ENCODE data around the gene ZBTB20.

DNA sequence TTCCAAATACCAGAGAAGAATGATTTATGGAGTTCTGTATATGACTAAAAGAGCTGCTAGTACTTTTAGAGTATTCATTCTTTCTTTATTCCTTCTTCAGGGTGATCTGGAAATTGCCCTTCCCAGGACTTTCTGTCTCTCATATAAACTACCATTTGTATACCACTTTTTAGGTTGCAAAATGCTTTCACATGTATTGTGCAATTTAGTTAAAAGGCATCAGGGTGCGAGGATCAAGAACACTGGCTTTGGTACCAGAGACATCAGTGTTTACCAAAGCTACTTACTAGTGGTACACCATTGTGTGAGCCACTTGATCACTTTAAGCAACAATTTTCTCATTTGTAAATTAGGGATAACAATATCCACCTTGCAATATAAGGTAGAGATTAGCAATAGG lies 601.9 kb downstream of the ZBTB20 start:
- TF ChIP-seq, protein P1, sequence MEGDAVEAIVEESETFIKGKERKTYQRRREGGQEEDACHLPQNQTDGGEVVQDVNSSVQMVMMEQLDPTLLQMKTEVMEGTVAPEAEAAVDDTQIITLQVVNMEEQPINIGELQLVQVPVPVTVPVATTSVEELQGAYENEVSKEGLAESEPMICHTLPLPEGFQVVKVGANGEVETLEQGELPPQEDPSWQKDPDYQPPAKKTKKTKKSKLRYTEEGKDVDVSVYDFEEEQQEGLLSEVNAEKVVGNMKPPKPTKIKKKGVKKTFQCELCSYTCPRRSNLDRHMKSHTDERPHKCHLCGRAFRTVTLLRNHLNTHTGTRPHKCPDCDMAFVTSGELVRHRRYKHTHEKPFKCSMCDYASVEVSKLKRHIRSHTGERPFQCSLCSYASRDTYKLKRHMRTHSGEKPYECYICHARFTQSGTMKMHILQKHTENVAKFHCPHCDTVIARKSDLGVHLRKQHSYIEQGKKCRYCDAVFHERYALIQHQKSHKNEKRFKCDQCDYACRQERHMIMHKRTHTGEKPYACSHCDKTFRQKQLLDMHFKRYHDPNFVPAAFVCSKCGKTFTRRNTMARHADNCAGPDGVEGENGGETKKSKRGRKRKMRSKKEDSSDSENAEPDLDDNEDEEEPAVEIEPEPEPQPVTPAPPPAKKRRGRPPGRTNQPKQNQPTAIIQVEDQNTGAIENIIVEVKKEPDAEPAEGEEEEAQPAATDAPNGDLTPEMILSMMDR (IDR thresholded peaks at IDR 0.05) = no peak
- TF ChIP-seq POLR2A (IDR thresholded peaks at IDR 0.05; ENCODE audit: low read depth) (no peak), POLR2AphosphoS5 (IDR thresholded peaks at IDR 0.05) (no peak)

Measured in esophagus muscularis mucosa (tissue), 3 donors.